CD4-positive, alpha-beta T cell treated with Interleukin-21 for 1 hour (primary cell): Measurements from ENCODE around the gene SOWAHB.
"Not testable (repeated sequence)": the region's sequence is repeated elsewhere in the genome, so short reads cannot be mapped to it uniquely, and the experiment has no call there.

Source experiments
- DNase-seq: peaks from one replicate; pipeline ENCODE4 v3.0.0-alpha.2; 2020

SOWAHB gene

GRCh38 chr4:76894537-76895255, 3.2 kb downstream of the SOWAHB start:
- no peak for DNase-seq

DNA sequence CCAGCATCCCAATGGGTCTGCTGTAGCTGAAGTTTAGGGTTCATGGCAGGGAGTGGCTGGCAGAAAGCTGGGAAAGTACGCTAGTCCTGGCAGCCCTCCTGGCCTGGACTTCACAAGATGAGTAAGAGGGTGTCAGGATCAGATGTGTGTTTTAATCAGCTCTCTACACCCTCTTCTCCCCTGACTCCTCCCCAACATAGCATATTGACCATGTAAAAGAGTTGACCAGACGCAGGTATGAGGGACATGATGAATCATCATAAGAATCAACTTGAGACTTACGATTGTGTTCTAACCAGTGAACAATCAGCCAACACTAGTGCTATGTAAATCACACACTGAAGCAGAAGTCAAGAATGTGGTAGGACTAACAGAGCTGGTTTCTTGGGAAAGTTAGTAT, 5.3 kb downstream of the SOWAHB start:
- no peak for DNase-seq

DNA sequence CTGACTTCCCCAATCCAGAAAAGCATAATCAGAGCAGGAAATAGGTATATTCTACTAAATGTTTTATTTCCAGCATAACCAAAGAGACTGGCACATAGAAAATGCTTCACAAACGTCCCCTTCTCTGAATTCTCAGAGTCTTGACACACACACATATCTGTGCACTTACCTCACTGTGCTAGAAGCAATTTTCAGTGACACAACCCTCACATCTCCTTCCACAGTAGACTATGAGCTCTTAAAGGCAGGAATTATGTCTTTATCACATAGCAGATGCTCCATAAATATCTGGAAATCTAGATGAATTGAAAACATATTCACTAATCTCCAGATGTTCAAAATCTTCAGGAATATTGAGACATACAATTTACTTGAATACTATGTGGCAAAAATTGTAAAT, 5.9 kb downstream of the SOWAHB start:
- no peak for DNase-seq

DNA sequence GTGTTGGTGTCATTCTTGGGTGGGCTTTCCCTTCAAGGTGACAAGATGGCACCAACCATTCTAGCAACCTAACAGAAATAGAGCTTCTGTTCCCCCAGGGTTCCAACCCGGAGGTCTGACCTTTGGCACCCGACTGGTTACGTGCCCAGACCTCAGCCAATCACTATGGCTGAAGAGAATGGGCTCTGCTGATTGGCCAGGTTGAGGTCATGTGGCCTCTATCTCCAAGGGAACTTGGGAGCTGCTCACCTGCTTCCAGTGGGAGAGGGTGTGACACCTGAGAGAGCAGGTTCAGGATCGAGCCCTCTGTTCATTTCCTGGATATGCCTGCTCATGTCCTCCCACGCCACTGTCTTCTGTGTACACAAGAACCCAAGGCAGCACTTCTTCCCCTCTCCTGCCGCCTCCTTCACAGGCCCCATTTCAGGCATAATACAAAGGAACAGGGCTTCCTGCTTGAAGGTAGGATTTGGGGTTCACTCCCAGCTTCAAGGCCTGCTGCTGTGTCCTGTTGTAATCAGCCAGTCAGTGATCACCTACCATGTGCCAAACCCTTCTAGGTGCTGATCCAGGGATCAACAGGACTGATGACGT, 11.0 kb downstream of the SOWAHB start:
- DNase-seq, result no peak

DNA sequence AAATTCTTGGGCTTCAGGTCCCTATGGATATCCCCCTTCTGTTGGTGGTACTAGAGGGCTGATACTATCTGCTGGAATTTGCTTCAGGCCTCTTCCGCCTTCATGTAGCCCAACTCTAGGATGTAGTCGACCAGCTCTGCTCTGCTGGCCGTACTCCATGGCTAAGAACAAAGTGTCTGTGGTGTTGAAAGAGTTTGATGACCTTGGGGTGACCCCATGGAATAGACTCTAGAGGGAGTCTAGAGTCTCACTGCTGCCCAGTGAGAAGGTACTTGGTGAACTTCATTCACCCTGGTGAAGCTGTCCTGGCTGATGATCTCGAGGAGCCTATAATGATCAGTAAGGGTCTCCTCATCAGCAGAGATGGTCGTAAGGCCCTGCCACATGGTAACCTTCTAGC, 11.7 kb downstream of the SOWAHB start:
- DNase-seq, result no peak

- DNase-seq, result no peak
Observed at GRCh38 chr4:76883147-76883546, 14.8 kb downstream of the SOWAHB start.

DNA sequence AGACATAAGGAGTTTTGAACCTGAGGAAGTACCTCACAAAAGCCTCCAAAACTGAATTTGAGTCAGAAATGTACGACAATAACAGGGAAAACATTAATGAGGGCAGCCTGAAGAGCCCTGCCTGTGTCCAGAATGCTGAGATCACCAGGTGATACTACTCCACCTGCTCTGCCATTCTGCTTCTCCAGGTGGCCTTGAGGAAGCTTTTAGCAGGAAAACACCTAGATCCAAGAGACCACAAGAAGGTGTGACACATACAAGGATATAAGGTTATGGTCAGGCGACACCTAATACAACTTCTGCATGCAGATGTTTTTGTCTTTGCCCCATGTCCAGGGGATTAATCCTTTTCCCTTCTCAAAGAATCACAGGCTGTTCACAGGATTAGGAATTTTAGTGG, 15.3 kb downstream of the SOWAHB start:
- no peak for DNase-seq

DNA sequence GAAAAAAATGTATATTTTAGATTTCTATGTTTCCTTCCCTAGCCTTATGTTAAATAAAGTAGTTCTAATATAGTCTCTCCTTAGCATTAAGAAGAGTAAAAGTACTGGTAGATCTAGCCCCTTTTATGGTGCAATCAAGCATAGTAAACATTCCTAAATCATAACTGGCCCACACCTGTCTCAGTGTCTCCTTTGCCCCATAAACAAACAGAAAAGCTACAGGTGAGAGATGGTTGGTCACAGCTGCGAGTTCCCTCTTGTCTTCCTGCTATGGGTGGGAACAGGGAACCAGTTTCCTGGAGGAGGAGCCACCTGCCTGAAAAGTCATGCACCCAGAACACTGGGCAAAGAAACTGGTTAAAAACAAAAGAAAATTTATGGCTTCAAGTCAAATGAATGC, 16.6 kb downstream of the SOWAHB start:
- no peak for DNase-seq

DNA sequence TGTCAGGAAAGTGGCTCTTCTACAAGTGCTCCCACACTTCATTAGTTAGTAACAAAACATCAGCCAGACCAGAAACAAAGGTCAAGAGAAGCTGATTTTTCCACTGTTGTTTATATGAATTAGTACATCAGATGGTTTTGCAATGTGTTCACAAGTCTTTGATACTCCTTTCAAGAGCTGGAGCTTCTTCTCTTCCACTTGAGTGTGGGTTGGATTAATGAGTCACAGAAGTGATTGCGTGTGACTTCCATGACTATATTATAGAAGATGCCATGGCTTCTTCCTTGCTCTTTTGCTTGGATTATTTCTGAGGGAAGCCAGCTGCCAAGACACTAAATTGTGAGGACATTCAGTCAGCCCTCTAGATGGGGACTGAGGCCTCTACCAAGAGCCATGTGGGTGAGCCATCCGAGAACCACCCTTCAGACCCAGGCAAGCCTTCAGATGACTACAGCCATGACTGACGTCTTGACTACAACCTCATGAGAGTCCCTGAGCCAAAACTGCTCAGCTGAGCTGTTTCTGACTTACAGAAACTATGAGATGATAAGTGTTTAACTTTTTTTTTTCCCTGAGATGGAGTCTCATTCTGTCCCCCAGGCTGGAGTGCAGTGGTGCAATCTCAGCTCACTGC, 18.1 kb downstream of the SOWAHB start:
- DNase-seq, result no peak

- not testable (repeated sequence) for DNase-seq
Observed at GRCh38 chr4:76878641-76879165, 19.2 kb downstream of the SOWAHB start.

GRCh38 chr4:76874176-76874575, 23.8 kb downstream of the SOWAHB start:
- DNase-seq, result no peak

- no peak for DNase-seq
Observed at GRCh38 chr4:76873495-76873894, 24.4 kb downstream of the SOWAHB start.

DNA sequence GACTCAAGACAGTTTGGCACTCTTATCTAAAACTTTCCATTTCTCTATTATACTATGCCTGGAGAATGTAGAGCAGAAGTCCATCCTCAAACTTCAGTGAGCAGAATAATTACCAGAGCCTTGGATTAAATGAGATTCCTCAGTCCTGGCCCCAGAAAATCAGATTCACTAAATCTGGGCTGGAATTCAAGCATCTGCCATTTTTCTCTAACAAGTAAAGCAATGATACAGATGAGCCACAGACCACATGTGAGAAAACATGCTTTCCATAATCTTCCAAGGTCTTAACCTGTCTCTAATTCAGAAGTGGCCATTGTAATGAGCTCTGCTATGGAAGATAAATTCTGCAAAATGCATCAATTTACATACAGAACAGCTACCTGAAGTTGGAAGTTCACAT, 25.4 kb downstream of the SOWAHB start:
- DNase-seq, result no peak

GRCh38 chr4:76868780-76869179, 29.2 kb downstream of the SOWAHB start:
- not testable (repeated sequence) for DNase-seq

- DNase-seq, result no peak
Observed at GRCh38 chr4:76867880-76868655, 29.9 kb downstream of the SOWAHB start.

GRCh38 chr4:76867377-76867776, 30.6 kb downstream of the SOWAHB start:
- DNase-seq, result no peak

- no peak for DNase-seq
Observed at GRCh38 chr4:76866641-76867040, 31.3 kb downstream of the SOWAHB start.

DNA sequence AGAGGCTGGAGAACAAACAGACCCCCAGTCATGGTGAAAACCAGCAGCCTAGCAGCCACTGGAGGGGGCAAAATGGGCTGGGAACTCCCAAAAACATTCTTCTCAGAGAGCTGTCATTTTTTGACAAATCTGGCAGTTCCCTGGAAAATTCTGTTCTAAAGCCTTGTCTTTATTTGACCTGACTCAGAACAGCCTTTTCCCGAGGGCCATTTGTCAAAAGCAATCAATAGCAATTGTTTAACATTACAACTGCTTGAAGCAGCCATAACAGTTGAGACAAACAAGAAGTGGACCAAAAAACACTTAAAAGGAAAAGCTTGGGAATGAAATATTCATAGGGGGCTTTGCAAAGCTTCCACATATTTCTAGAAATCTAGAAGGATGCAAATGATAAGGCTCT, 39.6 kb downstream of the SOWAHB start:
- DNase-seq, result no peak

DNA sequence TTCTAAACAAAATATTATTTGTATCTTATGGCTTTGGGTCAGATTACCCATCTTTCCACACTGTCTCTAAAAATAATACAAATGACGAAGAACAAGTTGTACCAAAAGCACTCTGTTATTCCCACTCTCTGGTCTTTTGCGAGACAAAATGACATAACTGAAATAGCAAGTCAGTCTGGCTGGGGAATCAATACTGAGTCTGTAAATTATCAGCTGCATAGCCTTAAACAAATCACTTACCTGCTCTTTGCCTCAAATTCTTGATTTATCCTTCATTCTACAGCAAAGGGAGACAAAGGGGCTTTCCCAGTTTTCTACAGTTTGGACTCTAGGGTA, 40.9 kb downstream of the SOWAHB start:
- no peak for DNase-seq

DNA sequence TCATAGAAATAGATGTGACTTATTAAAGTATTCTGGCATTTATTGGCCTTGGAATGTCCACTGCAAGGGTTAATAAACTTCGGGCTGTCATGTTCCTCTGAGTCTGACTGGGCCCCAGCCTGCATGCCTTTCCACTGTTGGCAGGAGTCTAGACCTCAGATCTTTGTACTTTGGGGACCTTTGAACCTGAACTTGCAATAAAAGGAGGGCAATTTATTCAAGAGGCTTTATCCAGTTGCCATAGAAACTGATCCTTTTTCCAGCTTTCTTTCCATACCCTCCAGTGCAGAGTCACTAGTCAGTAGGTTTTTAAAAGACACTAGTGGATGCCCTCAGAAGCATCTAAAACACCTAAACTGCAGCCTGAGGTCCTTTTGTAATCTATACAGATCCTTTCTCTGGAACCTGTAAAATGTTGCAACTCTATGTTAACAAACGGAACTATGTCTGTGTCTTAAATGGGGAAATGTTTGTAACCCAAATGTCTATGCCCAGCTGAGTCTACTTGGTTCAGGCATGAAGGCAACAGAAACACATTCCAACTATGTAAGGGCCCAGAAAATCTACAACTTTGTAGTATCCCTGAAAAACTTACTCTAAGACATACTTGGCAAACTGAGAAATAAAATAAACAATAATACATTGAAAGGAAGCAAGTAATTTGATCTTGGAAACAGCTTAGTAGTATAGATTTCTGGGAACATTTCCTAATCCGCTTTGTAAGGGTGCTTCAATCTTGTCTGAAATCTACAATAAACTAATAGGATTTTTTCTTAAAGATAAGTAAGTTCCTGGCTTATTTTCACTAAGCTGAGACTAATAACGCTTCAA, 41.5 kb downstream of the SOWAHB start:
- no peak for DNase-seq

- DNase-seq, result no peak
Observed at GRCh38 chr4:76854858-76855257, 43.1 kb downstream of the SOWAHB start.

DNA sequence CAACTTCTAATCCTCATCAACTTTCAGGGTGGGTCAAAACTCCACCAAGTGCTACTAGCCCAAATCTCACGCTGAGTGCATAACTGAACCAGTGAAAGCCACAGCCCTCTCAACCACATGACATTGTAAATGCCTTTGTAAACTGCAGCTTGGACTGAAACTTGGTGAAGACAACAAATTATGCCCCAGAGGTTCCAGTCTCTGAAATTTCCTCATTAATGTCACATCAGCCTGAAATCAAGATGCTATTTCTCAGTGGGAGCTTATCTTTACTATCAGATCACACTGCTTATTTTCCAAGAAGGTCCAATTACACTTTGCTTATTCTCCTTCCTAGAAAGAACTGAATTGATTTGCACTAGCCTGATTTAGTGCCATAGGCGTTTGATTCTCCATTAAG, 46.6 kb downstream of the SOWAHB start:
- DNase-seq, result no peak

DNA sequence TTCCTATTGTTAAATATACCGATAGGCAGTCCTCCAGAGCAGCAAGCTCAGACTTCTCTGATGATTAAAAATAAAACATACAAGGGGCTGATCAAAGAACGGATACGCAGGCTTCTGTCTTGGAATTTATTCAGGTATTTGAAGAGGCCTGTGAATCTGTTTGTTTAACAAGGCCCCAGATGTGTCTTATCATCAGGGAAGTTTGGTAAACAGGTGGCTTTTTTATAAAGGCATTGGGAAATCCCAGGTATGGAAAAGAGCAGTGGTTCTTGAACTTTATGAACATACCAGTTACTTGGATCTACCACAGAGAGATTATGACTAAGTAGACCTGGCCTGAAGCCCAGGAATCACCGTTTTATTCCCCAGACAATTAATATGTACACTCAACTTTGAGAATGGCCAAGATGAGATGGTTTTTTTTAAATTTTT, 47.9 kb downstream of the SOWAHB start:
- DNase-seq, result no peak
